Endothelial cell (in vitro differentiated cells): ENCODE results near the gene RAMP2. TPM values are rescaled to one million over a fixed set of nuclear protein-coding genes. Genes with fewer than 3 reads are reported as not detected.

Experiments
- DNase-seq: peaks from one replicate; pipeline ENCODE4 v3.0.0; 2021; ENCODE audit warnings: low spot score
- H3K27ac Mint-ChIP-seq: one replicate; pipeline ENCODE4 v1.8.0; 2021; ENCODE audit warnings: mixed read lengths, inconsistent platforms; ENCODE audit not compliant: unreplicated experiment
- H3K27me3 Mint-ChIP-seq: one replicate; pipeline ENCODE4 v1.8.0; 2021; ENCODE audit warnings: mild to moderate bottlenecking, moderate library complexity, mixed read lengths, inconsistent platforms; ENCODE audit not compliant: unreplicated experiment
- H3K36me3 Mint-ChIP-seq: one replicate; pipeline ENCODE4 v1.8.0; 2021; ENCODE audit warnings: mild to moderate bottlenecking, low read depth, mixed read lengths, inconsistent platforms; ENCODE audit not compliant: unreplicated experiment
- H3K4me1 Mint-ChIP-seq: one replicate; pipeline ENCODE4 v1.8.0; 2021; ENCODE audit warnings: mild to moderate bottlenecking, mixed read lengths, inconsistent platforms; ENCODE audit not compliant: unreplicated experiment
- H3K4me3 Mint-ChIP-seq: one replicate; pipeline ENCODE4 v1.8.0; 2021; ENCODE audit warnings: mild to moderate bottlenecking, mixed read lengths, inconsistent platforms; ENCODE audit not compliant: unreplicated experiment
- H3K9me3 Mint-ChIP-seq: one replicate; pipeline ENCODE4 v1.8.0; 2021; ENCODE audit warnings: mixed read lengths, inconsistent platforms; ENCODE audit not compliant: unreplicated experiment
- CTCF ChIP-seq: fragments of 200-600 bp; sonication (generic); IDR thresholded peaks from one replicate; pipeline ENCODE4 v1.5.0; 2021; ENCODE audit warnings: antibody characterized with exemption; ENCODE audit not compliant: unreplicated experiment
- total RNA-seq: library from RNA; stranded (reverse); fragmentation: NEBNext Ultra II Directional; extraction: Animal tissue kit (Norgen Biotek cat#: 25700); gene quantifications from one replicate; pipeline ENCODE4 v1.2.1, GENCODE V29; 2021; ENCODE audit not compliant: unreplicated experiment

Gene RAMP2
- total RNA-seq, 1 donor from 2014 or later, result 630 TPM

GRCh38 chr17:42748202-42748907, 12.7 kb upstream of the RAMP2 start:
- Mint-ChIP-seq H3K4me3 (no peak overlapping the region), H3K27ac (peak overlapping the region; percentile 22), H3K9me3 (no peaks in the 10 kb centered on the region), H3K4me1 (peaks cover 59% of the 10 kb centered on the region), H3K27me3 (peaks cover 4% of the 10 kb centered on the region), H3K36me3 (peaks cover 4% of the 10 kb centered on the region)
- DNase-seq, result no peak
- no peak for TF ChIP-seq CTCF

DNA sequence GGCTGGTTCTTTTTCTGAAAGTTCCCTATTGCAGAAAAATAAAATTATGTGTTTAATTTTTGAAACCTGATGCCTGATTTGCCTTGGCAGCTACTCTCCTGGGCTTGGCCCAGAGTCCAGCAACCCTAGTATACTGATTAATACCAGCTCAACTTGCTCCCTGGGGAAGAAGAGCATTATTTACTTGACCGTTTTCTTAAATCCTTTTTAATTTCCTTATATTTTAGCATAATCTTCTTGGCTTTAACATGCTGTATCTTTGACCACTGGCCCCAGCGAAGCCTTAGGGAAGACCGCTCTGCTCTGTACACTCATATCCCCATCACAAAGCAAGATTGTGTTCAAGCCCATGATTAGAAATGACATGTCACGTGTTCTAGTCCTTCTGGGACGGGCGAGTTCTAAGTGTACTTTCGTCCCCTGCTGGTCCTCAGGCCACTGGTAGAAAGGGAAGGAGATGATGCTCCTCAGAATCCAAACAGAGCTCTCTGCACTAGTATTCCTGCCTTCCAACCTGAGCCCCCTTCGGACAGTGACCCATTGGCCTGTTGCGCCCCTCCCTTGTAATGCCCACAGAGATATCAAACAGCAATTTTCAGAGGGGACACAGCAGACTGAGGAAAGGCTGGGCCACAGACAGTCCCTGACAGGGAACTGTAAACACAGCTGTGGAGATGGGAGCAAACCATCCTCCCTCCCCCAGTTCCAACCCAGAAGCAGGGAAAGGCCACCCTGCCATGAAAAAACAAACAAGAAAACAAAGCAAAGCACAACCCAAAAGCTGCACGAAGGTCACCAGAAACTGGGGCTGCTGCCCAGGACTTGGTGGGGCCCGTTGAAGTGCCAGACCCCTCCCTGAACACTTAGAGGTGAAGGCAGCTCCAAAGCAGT, 11.9 kb upstream of the RAMP2 start:
- H3K27ac Mint-ChIP-seq, result peak overlapping the region; percentile 77
- H3K4me1 Mint-ChIP-seq, result peaks cover 58% of the 10 kb centered on the region
- no peak overlapping the region for H3K4me3 Mint-ChIP-seq
- no peaks in the 10 kb centered on the region for H3K9me3 Mint-ChIP-seq
- no peak for DNase-seq
- peaks cover 4% of the 10 kb centered on the region for H3K36me3 Mint-ChIP-seq
- H3K27me3 Mint-ChIP-seq, result peaks cover 4% of the 10 kb centered on the region
- no peak for TF ChIP-seq CTCF

- Mint-ChIP-seq H3K27me3 (no peaks in the 10 kb centered on the region), H3K4me3 (no peak overlapping the region), H3K9me3 (no peaks in the 10 kb centered on the region), H3K36me3 (peaks cover 5% of the 10 kb centered on the region), H3K27ac (peak overlapping the region; percentile 97), H3K4me1 (peaks cover 62% of the 10 kb centered on the region)
- no peak for DNase-seq
- no peak for TF ChIP-seq CTCF
Measured at GRCh38 chr17:42750739-42751344, 10.2 kb upstream of the RAMP2 start.

DNA sequence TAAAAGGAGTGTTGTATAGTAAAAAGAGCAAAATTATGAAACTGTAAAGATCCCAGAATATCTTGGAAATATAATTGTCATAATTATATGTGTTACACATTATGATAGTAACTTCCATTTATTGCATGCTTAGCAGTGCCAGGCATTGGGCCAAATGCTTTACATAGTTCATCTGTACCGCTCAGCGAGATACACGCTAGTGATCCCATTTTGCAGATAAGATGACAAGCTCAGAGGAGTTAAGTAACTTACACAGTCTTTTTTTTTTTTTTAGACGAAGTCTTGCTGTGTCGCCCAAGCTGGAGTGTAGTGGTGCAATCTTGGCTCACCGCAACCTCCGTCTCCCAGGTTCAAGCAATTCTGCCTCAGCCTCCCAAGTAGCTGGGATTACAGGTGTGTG, 9.4 kb upstream of the RAMP2 start:
- Mint-ChIP-seq H3K4me1 (peaks cover 68% of the 10 kb centered on the region), H3K9me3 (no peaks in the 10 kb centered on the region), H3K36me3 (peaks cover 11% of the 10 kb centered on the region), H3K27ac (no peak overlapping the region), H3K4me3 (no peak overlapping the region), H3K27me3 (no peaks in the 10 kb centered on the region)
- DNase-seq, result no peak
- TF ChIP-seq CTCF, result no peak
